ENCODE measurements around the gene KCNRG. TPM values are rescaled to one million over a fixed set of nuclear protein-coding genes. Genes with fewer than 3 reads are reported as not detected.
"Not testable (repeated sequence)": the region's sequence is repeated elsewhere in the genome, so short reads cannot be mapped to it uniquely, and the experiment has no call there.

Gene KCNRG
- total RNA-seq, 1 donor from 2014 or later = 0.21 TPM

DNA sequence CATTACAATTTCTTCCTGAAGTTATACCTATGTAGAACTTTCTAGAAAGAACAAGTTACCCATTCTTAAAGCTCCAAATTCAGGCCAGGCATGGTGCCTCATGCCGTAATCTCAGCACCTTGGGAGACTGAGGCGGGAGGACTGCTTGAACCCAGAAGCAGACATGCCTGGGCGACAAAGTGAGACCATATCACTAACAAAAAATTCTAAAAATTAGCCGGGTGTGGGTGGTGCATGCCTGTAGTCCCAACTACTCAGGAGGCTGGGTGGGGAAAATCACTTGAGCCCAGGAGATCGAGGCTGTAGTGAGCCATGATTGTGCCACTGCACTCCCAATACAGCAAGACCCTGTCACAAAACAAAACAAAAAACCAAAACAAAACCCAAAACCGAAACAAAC is 23.0 kb downstream of the KCNRG start:
- Mint-ChIP-seq H3K4me1 (ENCODE audit: unreplicated experiment) (peaks cover 9% of the 10 kb centered on the region), H3K9me3 (ENCODE audit: unreplicated experiment) (no peaks in the 10 kb centered on the region), H3K27ac (ENCODE audit: unreplicated experiment) (no peak overlapping the region), H3K27me3 (ENCODE audit: unreplicated experiment) (no peaks in the 10 kb centered on the region), H3K4me3 (ENCODE audit: unreplicated experiment) (no peak overlapping the region), H3K36me3 (ENCODE audit: unreplicated experiment) (peaks cover 13% of the 10 kb centered on the region)
- TF ChIP-seq, protein P1, sequence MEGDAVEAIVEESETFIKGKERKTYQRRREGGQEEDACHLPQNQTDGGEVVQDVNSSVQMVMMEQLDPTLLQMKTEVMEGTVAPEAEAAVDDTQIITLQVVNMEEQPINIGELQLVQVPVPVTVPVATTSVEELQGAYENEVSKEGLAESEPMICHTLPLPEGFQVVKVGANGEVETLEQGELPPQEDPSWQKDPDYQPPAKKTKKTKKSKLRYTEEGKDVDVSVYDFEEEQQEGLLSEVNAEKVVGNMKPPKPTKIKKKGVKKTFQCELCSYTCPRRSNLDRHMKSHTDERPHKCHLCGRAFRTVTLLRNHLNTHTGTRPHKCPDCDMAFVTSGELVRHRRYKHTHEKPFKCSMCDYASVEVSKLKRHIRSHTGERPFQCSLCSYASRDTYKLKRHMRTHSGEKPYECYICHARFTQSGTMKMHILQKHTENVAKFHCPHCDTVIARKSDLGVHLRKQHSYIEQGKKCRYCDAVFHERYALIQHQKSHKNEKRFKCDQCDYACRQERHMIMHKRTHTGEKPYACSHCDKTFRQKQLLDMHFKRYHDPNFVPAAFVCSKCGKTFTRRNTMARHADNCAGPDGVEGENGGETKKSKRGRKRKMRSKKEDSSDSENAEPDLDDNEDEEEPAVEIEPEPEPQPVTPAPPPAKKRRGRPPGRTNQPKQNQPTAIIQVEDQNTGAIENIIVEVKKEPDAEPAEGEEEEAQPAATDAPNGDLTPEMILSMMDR (IDR thresholded peaks at IDR 0.05) = no peak
- DNase-seq (ENCODE audit: extremely low spot score, unreplicated experiment) = no peak

DNA sequence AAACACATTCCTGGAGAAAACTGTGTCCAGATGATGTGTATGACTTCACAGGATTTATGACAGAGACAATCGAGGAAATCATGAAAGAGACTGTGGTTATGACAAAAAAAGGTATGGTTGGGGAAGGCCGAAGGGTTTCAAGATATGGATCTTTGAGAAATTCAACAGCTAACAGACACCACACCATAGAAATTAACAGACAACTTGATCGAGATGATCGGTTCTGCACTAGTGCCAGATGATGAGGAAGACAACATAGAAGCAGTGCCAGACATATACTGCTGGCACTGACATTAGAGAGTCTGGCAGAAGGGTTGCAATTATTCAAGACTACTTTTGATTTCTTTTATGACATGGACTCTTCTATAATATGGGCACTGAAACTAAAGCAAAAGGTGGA is 37.2 kb downstream of the KCNRG start:
- Mint-ChIP-seq H3K9me3 (ENCODE audit: unreplicated experiment) (peaks cover 4% of the 10 kb centered on the region), H3K4me3 (ENCODE audit: unreplicated experiment) (no peak overlapping the region), H3K4me1 (ENCODE audit: unreplicated experiment) (peaks cover 18% of the 10 kb centered on the region), H3K27ac (ENCODE audit: unreplicated experiment) (no peak overlapping the region), H3K27me3 (ENCODE audit: unreplicated experiment) (no peaks in the 10 kb centered on the region), H3K36me3 (ENCODE audit: unreplicated experiment) (peaks cover 23% of the 10 kb centered on the region)
- TF ChIP-seq, protein P1 (IDR thresholded peaks at IDR 0.05) = no peak
- no peak for DNase-seq (ENCODE audit: extremely low spot score, unreplicated experiment)

- H3K36me3 Mint-ChIP-seq (ENCODE audit: unreplicated experiment) = peaks cover 25% of the 10 kb centered on the region
- peaks cover 4% of the 10 kb centered on the region for H3K9me3 Mint-ChIP-seq (ENCODE audit: unreplicated experiment)
- no peak for DNase-seq (ENCODE audit: extremely low spot score, unreplicated experiment)
- H3K27ac Mint-ChIP-seq (ENCODE audit: unreplicated experiment) = no peak overlapping the region
- peaks cover 19% of the 10 kb centered on the region for H3K4me1 Mint-ChIP-seq (ENCODE audit: unreplicated experiment)
- TF ChIP-seq, protein P1 (IDR thresholded peaks at IDR 0.05) = no peak
- H3K27me3 Mint-ChIP-seq (ENCODE audit: unreplicated experiment) = no peaks in the 10 kb centered on the region
- no peak overlapping the region for H3K4me3 Mint-ChIP-seq (ENCODE audit: unreplicated experiment)
Observed at GRCh38 chr13:50053844-50054243, 38.6 kb downstream of the KCNRG start.

DNA sequence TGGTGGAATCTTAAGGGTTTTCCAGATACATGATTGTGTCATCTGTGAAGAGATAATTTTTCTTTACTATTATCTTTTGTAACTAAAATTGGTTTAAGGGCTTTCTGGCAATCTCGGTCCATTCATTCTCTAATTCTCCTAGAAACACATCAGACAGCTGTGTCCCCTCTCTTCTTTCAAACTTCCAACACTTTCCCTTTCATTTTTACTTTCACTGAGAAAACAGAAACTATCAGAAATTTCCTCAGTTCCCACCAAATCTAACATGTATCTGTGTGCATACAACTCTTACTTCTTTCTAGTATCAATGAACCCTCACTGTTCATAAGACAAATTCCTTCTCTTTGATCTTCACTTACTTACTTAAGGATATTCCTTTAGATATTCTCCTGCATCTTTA is 40.2 kb downstream of the KCNRG start:
- Mint-ChIP-seq H3K27me3 (ENCODE audit: unreplicated experiment) (no peaks in the 10 kb centered on the region), H3K9me3 (ENCODE audit: unreplicated experiment) (peaks cover 4% of the 10 kb centered on the region), H3K4me1 (ENCODE audit: unreplicated experiment) (peaks cover 16% of the 10 kb centered on the region), H3K4me3 (ENCODE audit: unreplicated experiment) (peak overlapping the region; percentile 41), H3K27ac (ENCODE audit: unreplicated experiment) (peak overlapping the region; percentile 62), H3K36me3 (ENCODE audit: unreplicated experiment) (peaks cover 28% of the 10 kb centered on the region)
- TF ChIP-seq, protein P1 (IDR thresholded peaks at IDR 0.05) = no peak
- no peak for DNase-seq (ENCODE audit: extremely low spot score, unreplicated experiment)

- TF ChIP-seq, protein P1 (IDR thresholded peaks at IDR 0.05) = no peak
- Mint-ChIP-seq H3K9me3 (ENCODE audit: unreplicated experiment) (no peaks in the 10 kb centered on the region), H3K4me3 (ENCODE audit: unreplicated experiment) (no peak overlapping the region), H3K27me3 (ENCODE audit: unreplicated experiment) (no peaks in the 10 kb centered on the region), H3K27ac (ENCODE audit: unreplicated experiment) (no peak overlapping the region), H3K4me1 (ENCODE audit: unreplicated experiment) (peaks cover 12% of the 10 kb centered on the region), H3K36me3 (ENCODE audit: unreplicated experiment) (peaks cover 14% of the 10 kb centered on the region)
- no peak for DNase-seq (ENCODE audit: extremely low spot score, unreplicated experiment)
Observed at GRCh38 chr13:50060718-50061117, 45.5 kb downstream of the KCNRG start.

- H3K27me3 Mint-ChIP-seq (ENCODE audit: unreplicated experiment); DNase-seq (ENCODE audit: extremely low spot score, unreplicated experiment); H3K27ac Mint-ChIP-seq (ENCODE audit: unreplicated experiment); H3K9me3 Mint-ChIP-seq (ENCODE audit: unreplicated experiment); H3K4me3 Mint-ChIP-seq (ENCODE audit: unreplicated experiment): not testable (repeated sequence)
- peaks cover 14% of the 10 kb centered on the region for H3K36me3 Mint-ChIP-seq (ENCODE audit: unreplicated experiment)
- H3K4me1 Mint-ChIP-seq (ENCODE audit: unreplicated experiment) = peaks cover 14% of the 10 kb centered on the region
Observed at GRCh38 chr13:50062336-50062735, 47.1 kb downstream of the KCNRG start.

Measured in osteocyte (in vitro differentiated cells).